GM12878 (cell line): ENCODE measurements around the gene SLC24A3. TPM values are rescaled to one million over a fixed set of nuclear protein-coding genes. Genes with fewer than 3 reads are reported as not detected.

Source experiments
- ATAC-seq: fragments of 200-7000 bp; cut with Tn5 transposase; 3 replicates; pipeline ENCODE4 v1.9.1; 2020; ENCODE audit warnings: mild to moderate bottlenecking, moderate library complexity
- BruUV-seq: library from RNA; stranded (reverse); fragments of 400-500 nt; replicated peaks from 2 replicates; lab custom pipeline; 2021; lab: Mats Ljungman, UMichigan
- CTCF ChIA-PET: fragments of 300-600 bp; sonication (Branson Sonifier 250); formaldehyde crosslinking; extraction: SDS; loops from one replicate; lab custom pipeline; 2021; ENCODE audit warnings: inconsistent platforms; lab: Yijun Ruan, JAX
- POLR2A ChIA-PET: fragments of 350-600 bp; formaldehyde crosslinking; extraction: SDS; loops from one replicate; lab custom pipeline; 2021; ENCODE audit warnings: inconsistent platforms; lab: Charles Lee
- RAD21 ChIA-PET: fragments of 300-600 bp; sonication (Branson Sonifier 250); formaldehyde crosslinking; loops from one replicate; lab custom pipeline; 2023; ENCODE audit warnings: antibody characterized with exemption; ENCODE audit not compliant: unreplicated experiment; lab: Charles Lee
- SMC1A ChIA-PET: fragments of 300-600 bp; sonication (Branson Sonifier 250); formaldehyde crosslinking; loops from one replicate; lab custom pipeline; 2023; ENCODE audit not compliant: unreplicated experiment, uncharacterized antibody; lab: Charles Lee
- DNase-seq: peaks from one replicate; pipeline ENCODE4 v3.0.0-alpha.2; 2011; ENCODE audit warnings: low read depth, low spot score
- FAIRE-seq: peaks from 3 replicates; lab custom pipeline; 2011; peaks lifted over from hg19 to GRCh38; lab: Jason Lieb, UNC
- H2AFZ ChIP-seq: 2 replicates; pipeline ENCODE4 v1.6.0; 2011; ENCODE audit warnings: low read depth, low read length, control low read depth; ENCODE audit not compliant: control insufficient read depth
- H3K27ac ChIP-seq: 2 replicates; pipeline ENCODE4 v1.5.1; 2011; ENCODE audit warnings: control low read depth; ENCODE audit not compliant: control insufficient read depth, insufficient read depth
- H3K27me3 ChIP-seq, 2 experiments: replicated peaks in 1 of 2; 2 replicates each; pipeline versions ENCODE4 v1.6.0 to v1.6.1; 2011; ENCODE audit warnings: low read length in 1 of 2; ENCODE audit not compliant: control insufficient read depth in 2 of 2, insufficient read depth in 2 of 2
- H3K36me3 ChIP-seq, 2 experiments: 2 replicates each; pipeline ENCODE4 v1.5.1; 2011; ENCODE audit warnings: low read length in 1 of 2; ENCODE audit not compliant: control insufficient read depth in 2 of 2, insufficient read depth in 2 of 2
- H3K4me1 ChIP-seq: 2 replicates; pipeline ENCODE4 v1.6.1; 2011; ENCODE audit warnings: mild to moderate bottlenecking, low read length, moderate library complexity, mixed read lengths; ENCODE audit not compliant: control insufficient read depth, insufficient read depth
- H3K4me2 ChIP-seq: 2 replicates; pipeline ENCODE4 v1.6.0; 2011; ENCODE audit warnings: control low read depth; ENCODE audit not compliant: control insufficient read depth, insufficient read depth
- H3K4me3 ChIP-seq: fragments of 200-600 bp; sonication (generic); 2 replicates; pipeline ENCODE4 v1.5.1; 2016
- H3K79me2 ChIP-seq: 2 replicates; pipeline ENCODE4 v1.6.0; 2011; ENCODE audit warnings: low read length; ENCODE audit not compliant: control insufficient read depth, insufficient read depth
- H3K9ac ChIP-seq: 2 replicates; pipeline ENCODE4 v1.8.0; 2011; ENCODE audit warnings: low read length, control low read depth, mixed read lengths; ENCODE audit not compliant: control insufficient read depth, insufficient read depth
- H3K9me3 ChIP-seq: replicated peaks from 3 replicates; pipeline ENCODE4 v1.5.1; 2011; ENCODE audit warnings: mild to moderate bottlenecking, low read length; ENCODE audit not compliant: control insufficient read depth, insufficient read depth
- H4K20me1 ChIP-seq: 2 replicates; pipeline ENCODE4 v1.6.0; 2011; ENCODE audit not compliant: control insufficient read depth, insufficient read depth
- BMI1 ChIP-seq: fragments of 450-650 bp; IDR thresholded peaks from 2 replicates; pipeline ENCODE4 v1.6.1; 2016; ENCODE audit warnings: mild to moderate bottlenecking, moderate library complexity, borderline replicate concordance
- CHD2 ChIP-seq: IDR thresholded peaks from 2 replicates; pipeline ENCODE4 v1.6.1; 2011; ENCODE audit warnings: low read depth, low read length, improper control_type of control experiment, borderline replicate concordance
- EP300 ChIP-seq, 2 experiments: fragments of 150-350 bp in 1 of 2; IDR thresholded peaks; 2 replicates each; pipeline ENCODE4 v1.6.1; 2011 to 2012; ENCODE audit warnings: low read depth in 2 of 2, low read length in 2 of 2, borderline replicate concordance in 1 of 2, improper control_type of control experiment in 1 of 2, inconsistent platforms in 1 of 2; ENCODE audit not compliant: control insufficient read depth in 1 of 2
- HSF1 ChIP-seq: fragments of 150-350 bp; IDR thresholded peaks from 2 replicates; pipeline ENCODE4 v1.6.1; 2014; ENCODE audit warnings: mild to moderate bottlenecking, low read depth, low read length
- MLLT1 ChIP-seq: fragments of 450-650 bp; IDR thresholded peaks from 2 replicates; pipeline ENCODE4 v1.6.1; 2016; ENCODE audit warnings: mild to moderate bottlenecking
- NFYB ChIP-seq: IDR thresholded peaks from 2 replicates; pipeline ENCODE4 v1.6.1; 2011; ENCODE audit warnings: low read depth, mild to moderate bottlenecking, low read length, improper control_type of control experiment, moderate library complexity; ENCODE audit not compliant: insufficient read depth
- NR2F1 ChIP-seq: fragments of 450-650 bp; conservative IDR thresholded peaks from 2 replicates; pipeline ENCODE4 v1.6.1; 2017; ENCODE audit warnings: mild to moderate bottlenecking
- PBX3 ChIP-seq: IDR thresholded peaks from 2 replicates; pipeline ENCODE4 v1.6.1; 2011; ENCODE audit warnings: mild to moderate bottlenecking, low read depth, low read length, moderate library complexity; ENCODE audit not compliant: insufficient replicate concordance
- SREBF1 ChIP-seq: IDR thresholded peaks from 2 replicates; pipeline ENCODE4 v1.6.1; 2012; ENCODE audit warnings: mild to moderate bottlenecking, low read length
- ZNF207 ChIP-seq: fragments of 450-650 bp; IDR thresholded peaks from 2 replicates; pipeline ENCODE4 v1.6.1; 2014; ENCODE audit warnings: antibody characterized with exemption, mild to moderate bottlenecking, borderline replicate concordance
- WGBS: methylation state at CpG from one replicate; pipeline ENCODE4 v1.1.6; 2016; ENCODE audit warnings: low lambda C conversion rate; ENCODE audit not compliant: insufficient replicate concordance, insufficient coverage; ENCODE audit errors: missing lambda C conversion rate; 5-methylcytosine and 5-hydroxymethylcytosine counted together
- in situ Hi-C: fragments of 300-500 bp; cut with MboI; formaldehyde crosslinking; loops from 9 replicates; pipeline ENCODE4 v1.14.3; 2018; ENCODE audit warnings: mixed read lengths
- intact Hi-C: fragments of 100-400 bp; cut with micrococcal nuclease; formaldehyde crosslinking; loops from one replicate; pipeline ENCODE4 v1.14.2; 2022; ENCODE audit not compliant: unreplicated experiment
- polyA plus RNA-seq, 11 experiments: library from polyadenylated mRNA; depleted of rRNA in 4 of 11; unstranded in 6 of 11; stranded (reverse) in 5 of 11; fragments of >200 nt; fragmentation: Nextera tagmentation in 4 of 11; fragmentation: Illumina TruSeq in 1 of 11; extraction: Ambion mirVana in 4 of 11; extraction: Trizol in 1 of 11; gene quantifications; 1 replicate in 1 of 11; 2 replicates in 10 of 11; pipeline versions ENCODE4 v1.2.1 to v1.2.3, GENCODE V29; 2011 to 2016; ENCODE audit warnings: inconsistent platforms in 2 of 11, missing spikeins in 2 of 11, low read depth in 1 of 11
- total RNA-seq, 4 experiments: library from RNA; depleted of rRNA in 3 of 4; stranded (reverse); fragments of >200 nt in 3 of 4; fragmentation: Illumina TruSeq in 1 of 4; extraction: Trizol in 1 of 4; gene quantifications; 2 replicates each; pipeline versions ENCODE4 v1.2.1 to v1.2.3, GENCODE V29; 2013 to 2021
- TF ChIP-seq, protein P1 (sequence below): fragments of 150-350 bp; IDR thresholded peaks from 2 replicates; pipeline ENCODE4 v1.6.1; 2016; ENCODE audit warnings: low read depth, low read length
- TF ChIP-seq, protein P2 (sequence below): IDR thresholded peaks from 2 replicates; pipeline ENCODE4 v1.6.1; 2011; ENCODE audit warnings: borderline replicate concordance, low read depth, mild to moderate bottlenecking, moderate library complexity, low read length; ENCODE audit not compliant: insufficient read depth, poor library complexity, severe bottlenecking

SLC24A3 gene
- total and polyA plus RNA-seq, 10 of the 15 experiments (the other 5 are each of a cell fraction or from before 2014, with no cell fraction given), result 0.04 TPM; not detected in 9

- TF ChIP-seq MLLT1 (no peak), EP300 (IDR thresholded peaks at IDR 0.05; ENCODE audit: borderline replicate concordance in 1 of 2, control insufficient read depth in 1 of 2, low read depth in 2 of 2, low read length in 2 of 2) (no peak)
These were observed 469.8 kb downstream of the SLC24A3 start (continued) for GRCh38 chr20:19682249-19682648.

GRCh38 chr20:19683188-19683587 is 470.7 kb downstream of the SLC24A3 start:
- H3K9me3 ChIP-seq, result peaks cover 2% of the 10 kb centered on the region; the same call in 1 of the 3 replicates
- H2AFZ ChIP-seq, result no peak overlapping the region
- ChIA-PET RAD21 (interaction anchor here (0.7 to 1.5 kb wide), 3 partner anchors 10 to 124 kb away, joined by 3 to 6 read pairs (median 4); no protein-coding TSS in a partner anchor), SMC1A (interaction anchor here (0.7 to 2.2 kb wide), 2 partner anchors 12 to 14 kb away, joined by 3 to 7 read pairs; no protein-coding TSS in a partner anchor), CTCF (interaction anchor here (0.6 to 1.7 kb wide), 3 partner anchors 10 to 477 kb away, joined by 3 to 7 read pairs (median 4); no protein-coding TSS in a partner anchor), POLR2A (no interaction called here)
- no peaks in the 10 kb centered on the region for H3K79me2 ChIP-seq
- 30% methylated on average over 3 of the region's 3 CpGs for WGBS
- H3K27me3 ChIP-seq, result no peaks in the 10 kb centered on the region
- DNase-seq (no peak), ATAC-seq (no peak), FAIRE-seq (no peak)
- H3K4me1 ChIP-seq, result no peaks in the 10 kb centered on the region
- no peak overlapping the region for H3K27ac ChIP-seq
- H3K4me2 ChIP-seq, result no peak overlapping the region
- intact Hi-C loops, result no loop called here
- H3K9ac ChIP-seq, result no peak overlapping the region
- no peak overlapping the region for H3K4me3 ChIP-seq
- no peaks in the 10 kb centered on the region for H4K20me1 ChIP-seq
- no TSS peak for BruUV-seq
- no peaks in the 10 kb centered on the region for H3K36me3 ChIP-seq
- in situ Hi-C loops, result no loop called here
- TF ChIP-seq CHD2 (no peak), ZNF207 (no peak), PBX3 (no peak), SREBF1 (no peak), BMI1 (no peak), HSF1 (no peak), NR2F1 (no peak), NFYB (no peak)
- TF ChIP-seq, protein P1, sequence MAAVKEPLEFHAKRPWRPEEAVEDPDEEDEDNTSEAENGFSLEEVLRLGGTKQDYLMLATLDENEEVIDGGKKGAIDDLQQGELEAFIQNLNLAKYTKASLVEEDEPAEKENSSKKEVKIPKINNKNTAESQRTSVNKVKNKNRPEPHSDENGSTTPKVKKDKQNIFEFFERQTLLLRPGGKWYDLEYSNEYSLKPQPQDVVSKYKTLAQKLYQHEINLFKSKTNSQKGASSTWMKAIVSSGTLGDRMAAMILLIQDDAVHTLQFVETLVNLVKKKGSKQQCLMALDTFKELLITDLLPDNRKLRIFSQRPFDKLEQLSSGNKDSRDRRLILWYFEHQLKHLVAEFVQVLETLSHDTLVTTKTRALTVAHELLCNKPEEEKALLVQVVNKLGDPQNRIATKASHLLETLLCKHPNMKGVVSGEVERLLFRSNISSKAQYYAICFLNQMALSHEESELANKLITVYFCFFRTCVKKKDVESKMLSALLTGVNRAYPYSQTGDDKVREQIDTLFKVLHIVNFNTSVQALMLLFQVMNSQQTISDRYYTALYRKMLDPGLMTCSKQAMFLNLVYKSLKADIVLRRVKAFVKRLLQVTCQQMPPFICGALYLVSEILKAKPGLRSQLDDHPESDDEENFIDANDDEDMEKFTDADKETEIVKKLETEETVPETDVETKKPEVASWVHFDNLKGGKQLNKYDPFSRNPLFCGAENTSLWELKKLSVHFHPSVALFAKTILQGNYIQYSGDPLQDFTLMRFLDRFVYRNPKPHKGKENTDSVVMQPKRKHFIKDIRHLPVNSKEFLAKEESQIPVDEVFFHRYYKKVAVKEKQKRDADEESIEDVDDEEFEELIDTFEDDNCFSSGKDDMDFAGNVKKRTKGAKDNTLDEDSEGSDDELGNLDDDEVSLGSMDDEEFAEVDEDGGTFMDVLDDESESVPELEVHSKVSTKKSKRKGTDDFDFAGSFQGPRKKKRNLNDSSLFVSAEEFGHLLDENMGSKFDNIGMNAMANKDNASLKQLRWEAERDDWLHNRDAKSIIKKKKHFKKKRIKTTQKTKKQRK, result no peak
- TF ChIP-seq, protein P2, sequence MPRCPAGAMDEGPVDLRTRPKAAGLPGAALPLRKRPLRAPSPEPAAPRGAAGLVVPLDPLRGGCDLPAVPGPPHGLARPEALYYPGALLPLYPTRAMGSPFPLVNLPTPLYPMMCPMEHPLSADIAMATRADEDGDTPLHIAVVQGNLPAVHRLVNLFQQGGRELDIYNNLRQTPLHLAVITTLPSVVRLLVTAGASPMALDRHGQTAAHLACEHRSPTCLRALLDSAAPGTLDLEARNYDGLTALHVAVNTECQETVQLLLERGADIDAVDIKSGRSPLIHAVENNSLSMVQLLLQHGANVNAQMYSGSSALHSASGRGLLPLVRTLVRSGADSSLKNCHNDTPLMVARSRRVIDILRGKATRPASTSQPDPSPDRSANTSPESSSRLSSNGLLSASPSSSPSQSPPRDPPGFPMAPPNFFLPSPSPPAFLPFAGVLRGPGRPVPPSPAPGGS, result no peak
